Testis (tissue), 2 donors: ENCODE measurements around the gene EXOC6.

Experiments used
- POLR2A ChIP-seq: fragments of 450-650 bp; IDR thresholded peaks from one replicate; pipeline ENCODE4 v1.6.1; 2017; ENCODE audit warnings: antibody characterized with exemption, mild to moderate bottlenecking, moderate library complexity
- TF ChIP-seq, protein P1 (sequence below), 3 experiments: fragments of 450-650 bp in 2 of 3; fragments of 200-600 bp in 1 of 3; sonication (generic) in 1 of 3; IDR thresholded peaks; one replicate each; pipeline ENCODE4 v1.5.1; 2016 to 2019; ENCODE audit warnings: antibody characterized with exemption in 3 of 3, mild to moderate bottlenecking in 2 of 3, moderate library complexity in 1 of 3

DNA sequence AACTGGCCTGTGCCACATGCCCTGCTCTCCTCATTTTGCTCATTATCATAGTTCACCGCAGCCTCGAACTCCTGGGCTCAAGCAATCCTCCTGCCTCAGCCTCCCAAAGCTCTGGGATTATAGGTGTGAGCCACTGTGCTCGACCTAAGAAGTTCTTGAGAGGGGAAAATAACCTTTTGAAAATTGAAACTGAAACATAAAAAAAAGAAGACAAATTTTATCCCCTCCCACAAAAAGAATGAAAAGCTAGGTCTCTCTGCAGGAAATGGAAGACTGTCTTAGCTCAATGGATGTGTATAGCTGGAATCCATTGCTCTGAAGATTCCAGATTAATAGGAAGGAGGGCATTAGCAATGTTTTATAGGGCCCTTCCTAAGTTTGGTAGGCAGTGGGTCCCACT lies 2.0 kb upstream of the EXOC6 start:
- TF ChIP-seq, protein P1, sequence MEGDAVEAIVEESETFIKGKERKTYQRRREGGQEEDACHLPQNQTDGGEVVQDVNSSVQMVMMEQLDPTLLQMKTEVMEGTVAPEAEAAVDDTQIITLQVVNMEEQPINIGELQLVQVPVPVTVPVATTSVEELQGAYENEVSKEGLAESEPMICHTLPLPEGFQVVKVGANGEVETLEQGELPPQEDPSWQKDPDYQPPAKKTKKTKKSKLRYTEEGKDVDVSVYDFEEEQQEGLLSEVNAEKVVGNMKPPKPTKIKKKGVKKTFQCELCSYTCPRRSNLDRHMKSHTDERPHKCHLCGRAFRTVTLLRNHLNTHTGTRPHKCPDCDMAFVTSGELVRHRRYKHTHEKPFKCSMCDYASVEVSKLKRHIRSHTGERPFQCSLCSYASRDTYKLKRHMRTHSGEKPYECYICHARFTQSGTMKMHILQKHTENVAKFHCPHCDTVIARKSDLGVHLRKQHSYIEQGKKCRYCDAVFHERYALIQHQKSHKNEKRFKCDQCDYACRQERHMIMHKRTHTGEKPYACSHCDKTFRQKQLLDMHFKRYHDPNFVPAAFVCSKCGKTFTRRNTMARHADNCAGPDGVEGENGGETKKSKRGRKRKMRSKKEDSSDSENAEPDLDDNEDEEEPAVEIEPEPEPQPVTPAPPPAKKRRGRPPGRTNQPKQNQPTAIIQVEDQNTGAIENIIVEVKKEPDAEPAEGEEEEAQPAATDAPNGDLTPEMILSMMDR (IDR thresholded peaks at IDR 0.05), result no peak
- TF ChIP-seq POLR2A, result no peak
